PFSK-1 (cell line): ENCODE measurements around the gene SLC43A2.

Experiments used
- FOXP2 ChIP-seq: optimal IDR thresholded peaks from 2 replicates; pipeline ENCODE3; 2011; ENCODE audit warnings: borderline replicate concordance, control low read depth, inconsistent platforms; ENCODE audit not compliant: insufficient read depth; ENCODE audit errors: extremely low read length, extremely low read depth
- POLR2AphosphoS5 ChIP-seq: IDR thresholded peaks from 2 replicates; pipeline ENCODE4 v1.6.1; 2012; ENCODE audit warnings: low read depth, mild to moderate bottlenecking, control low read depth, low read length, moderate library complexity
- REST ChIP-seq, 2 experiments: IDR thresholded peaks; 2 replicates each; pipeline versions ENCODE4 v1.6.1 to v1.8.0; 2011 to 2012; ENCODE audit warnings: low read depth in 2 of 2, low read length in 2 of 2, control low read depth in 1 of 2, inconsistent platforms in 1 of 2, mild to moderate bottlenecking in 1 of 2, moderate library complexity in 1 of 2; ENCODE audit not compliant: insufficient read depth in 1 of 2
- SIN3A ChIP-seq: IDR thresholded peaks from 2 replicates; pipeline ENCODE4 v1.6.1; 2012; ENCODE audit warnings: mild to moderate bottlenecking, low read length, moderate library complexity, borderline replicate concordance; ENCODE audit not compliant: insufficient read depth
- TAF1 ChIP-seq: IDR thresholded peaks from 2 replicates; pipeline ENCODE4 v1.6.1; 2012; ENCODE audit warnings: low read length, control low read depth, borderline replicate concordance; ENCODE audit not compliant: insufficient read depth

The SLC43A2 gene

GRCh38 chr17:1639549-1640180, 11.0 kb upstream of the SLC43A2 start:
- TF ChIP-seq REST (IDR thresholded peaks at IDR 0.05; ENCODE audit: insufficient read depth in 1 of 2, low read depth in 2 of 2, low read length in 2 of 2): no peak
- no peak for TF ChIP-seq POLR2AphosphoS5
- no peak for TF ChIP-seq SIN3A
- TF ChIP-seq FOXP2: no peak
- no peak for TF ChIP-seq TAF1

- TF ChIP-seq TAF1 (no peak), FOXP2 (no peak), REST (IDR thresholded peaks at IDR 0.05; ENCODE audit: insufficient read depth in 1 of 2, low read depth in 2 of 2, low read length in 2 of 2) (no peak), POLR2AphosphoS5 (no peak), SIN3A (no peak)
These were observed 10.1 kb upstream of the SLC43A2 start for GRCh38 chr17:1638624-1639300.

GRCh38 chr17:1638171-1638590, 9.5 kb upstream of the SLC43A2 start:
- TF ChIP-seq REST (IDR thresholded peaks at IDR 0.05; ENCODE audit: insufficient read depth in 1 of 2, low read depth in 2 of 2, low read length in 2 of 2) (no peak), TAF1 (no peak), POLR2AphosphoS5 (no peak), FOXP2 (no peak)

GRCh38 chr17:1636732-1637285, 8.2 kb upstream of the SLC43A2 start:
- no peak for TF ChIP-seq POLR2AphosphoS5
- no peak for TF ChIP-seq TAF1
- TF ChIP-seq REST (IDR thresholded peaks at IDR 0.05; ENCODE audit: insufficient read depth in 1 of 2, low read depth in 2 of 2, low read length in 2 of 2): no peak
- TF ChIP-seq FOXP2: no peak
- no peak for TF ChIP-seq SIN3A
